ENCODE measurements around the gene OIT3.

OIT3 gene

GRCh38 chr10:72924351-72924750 lies 30.8 kb downstream of the OIT3 start (continued):
- TF ChIP-seq ZNF704 (tag by site-specific recombination; IDR thresholded peaks at IDR 0.05) (no peak), ZNF404 (tag by site-specific recombination; IDR thresholded peaks at IDR 0.05) (no peak), ZBTB7A (tag by site-specific recombination; IDR thresholded peaks at IDR 0.05; ENCODE audit: low read depth) (no peak), ZNF341 (tag by site-specific recombination; IDR thresholded peaks at IDR 0.05; ENCODE audit: low read depth) (no peak), ZNF266 (tag by site-specific recombination; IDR thresholded peaks at IDR 0.05; ENCODE audit: low read depth) (no peak), OSR2 (tag by site-specific recombination; IDR thresholded peaks at IDR 0.05) (no peak), TRIM28 (IDR thresholded peaks at IDR 0.05; ENCODE audit: borderline replicate concordance, low read length) (no peak), ZNF2 (tag by site-specific recombination; IDR thresholded peaks at IDR 0.05) (no peak)

GRCh38 chr10:72925951-72926465 lies 32.5 kb downstream of the OIT3 start:
- TF ChIP-seq ZNF558 (tag by site-specific recombination; IDR thresholded peaks at IDR 0.05) (no peak), ZNF341 (tag by site-specific recombination; IDR thresholded peaks at IDR 0.05; ENCODE audit: low read depth) (no peak), ZNF777 (tag by site-specific recombination; IDR thresholded peaks at IDR 0.05; ENCODE audit: borderline replicate concordance) (no peak), ZNF785 (tag by site-specific recombination; IDR thresholded peaks at IDR 0.05) (no peak), ZNF211 (tag by site-specific recombination; IDR thresholded peaks at IDR 0.05; ENCODE audit: low read depth) (no peak), KLF17 (tag by site-specific recombination; IDR thresholded peaks at IDR 0.05) (no peak), ZNF292 (tag by site-specific recombination; IDR thresholded peaks at IDR 0.05; ENCODE audit: borderline replicate concordance, low read depth) (no peak), ZNF2 (tag by site-specific recombination; IDR thresholded peaks at IDR 0.05) (no peak), ZNF350 (tag by site-specific recombination; IDR thresholded peaks at IDR 0.05) (no peak), ZNF148 (tag by site-specific recombination; IDR thresholded peaks at IDR 0.05; ENCODE audit: borderline replicate concordance) (no peak), ZFHX2 (tag by site-specific recombination; conservative IDR thresholded peaks at IDR 0.05) (no peak)
- TF ChIP-seq, protein P1, sequence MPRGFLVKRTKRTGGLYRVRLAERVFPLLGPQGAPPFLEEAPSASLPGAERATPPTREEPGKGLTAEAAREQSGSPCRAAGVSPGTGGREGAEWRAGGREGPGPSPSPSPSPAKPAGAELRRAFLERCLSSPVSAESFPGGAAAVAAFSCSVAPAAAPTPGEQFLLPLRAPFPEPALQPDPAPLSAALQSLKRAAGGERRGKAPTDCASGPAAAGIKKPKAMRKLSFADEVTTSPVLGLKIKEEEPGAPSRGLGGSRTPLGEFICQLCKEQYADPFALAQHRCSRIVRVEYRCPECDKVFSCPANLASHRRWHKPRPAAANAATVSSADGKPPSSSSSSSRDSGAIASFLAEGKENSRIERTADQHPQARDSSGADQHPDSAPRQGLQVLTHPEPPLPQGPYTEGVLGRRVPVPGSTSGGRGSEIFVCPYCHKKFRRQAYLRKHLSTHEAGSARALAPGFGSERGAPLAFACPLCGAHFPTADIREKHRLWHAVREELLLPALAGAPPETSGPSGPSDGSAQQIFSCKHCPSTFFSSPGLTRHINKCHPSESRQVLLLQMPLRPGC (tag by site-specific recombination; IDR thresholded peaks at IDR 0.05): no peak
- TF ChIP-seq, protein P2, sequence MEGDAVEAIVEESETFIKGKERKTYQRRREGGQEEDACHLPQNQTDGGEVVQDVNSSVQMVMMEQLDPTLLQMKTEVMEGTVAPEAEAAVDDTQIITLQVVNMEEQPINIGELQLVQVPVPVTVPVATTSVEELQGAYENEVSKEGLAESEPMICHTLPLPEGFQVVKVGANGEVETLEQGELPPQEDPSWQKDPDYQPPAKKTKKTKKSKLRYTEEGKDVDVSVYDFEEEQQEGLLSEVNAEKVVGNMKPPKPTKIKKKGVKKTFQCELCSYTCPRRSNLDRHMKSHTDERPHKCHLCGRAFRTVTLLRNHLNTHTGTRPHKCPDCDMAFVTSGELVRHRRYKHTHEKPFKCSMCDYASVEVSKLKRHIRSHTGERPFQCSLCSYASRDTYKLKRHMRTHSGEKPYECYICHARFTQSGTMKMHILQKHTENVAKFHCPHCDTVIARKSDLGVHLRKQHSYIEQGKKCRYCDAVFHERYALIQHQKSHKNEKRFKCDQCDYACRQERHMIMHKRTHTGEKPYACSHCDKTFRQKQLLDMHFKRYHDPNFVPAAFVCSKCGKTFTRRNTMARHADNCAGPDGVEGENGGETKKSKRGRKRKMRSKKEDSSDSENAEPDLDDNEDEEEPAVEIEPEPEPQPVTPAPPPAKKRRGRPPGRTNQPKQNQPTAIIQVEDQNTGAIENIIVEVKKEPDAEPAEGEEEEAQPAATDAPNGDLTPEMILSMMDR (tag by site-specific recombination; IDR thresholded peaks at IDR 0.05): no peak
- POLR2A ChIA-PET: no interaction called here
- Histone ChIP-seq H3K4me1 (ENCODE audit: control insufficient read depth, insufficient read depth, low read length) (no peaks in the 10 kb centered on the region), H3K4me3 (ENCODE audit: low read depth, low read length) (no peak overlapping the region), H3K27ac (ENCODE audit: extremely low read depth, low read depth, low read length) (no peak overlapping the region), H3K9me3 (ENCODE audit: control insufficient read depth, insufficient read depth, low read depth, low read length) (no peaks in the 10 kb centered on the region), H3K36me3 (ENCODE audit: control insufficient read depth in 2 of 2, insufficient read depth in 1 of 2, low read length in 2 of 2) (no peaks in the 10 kb centered on the region)
- CTCF ChIA-PET: no interaction called here
